Stimulated activated CD4-positive, alpha-beta T cell treated with anti-CD3 and anti-CD28 coated beads, Interleukin-4, amount 100 ng/mL, for 4 hours (primary cell): ENCODE results near the gene VENTX.

ENCODE experiments used
- DNase-seq, 2 experiments: peaks; one replicate each; pipeline ENCODE4 v3.0.0-alpha.2; 2020

The VENTX gene

DNA sequence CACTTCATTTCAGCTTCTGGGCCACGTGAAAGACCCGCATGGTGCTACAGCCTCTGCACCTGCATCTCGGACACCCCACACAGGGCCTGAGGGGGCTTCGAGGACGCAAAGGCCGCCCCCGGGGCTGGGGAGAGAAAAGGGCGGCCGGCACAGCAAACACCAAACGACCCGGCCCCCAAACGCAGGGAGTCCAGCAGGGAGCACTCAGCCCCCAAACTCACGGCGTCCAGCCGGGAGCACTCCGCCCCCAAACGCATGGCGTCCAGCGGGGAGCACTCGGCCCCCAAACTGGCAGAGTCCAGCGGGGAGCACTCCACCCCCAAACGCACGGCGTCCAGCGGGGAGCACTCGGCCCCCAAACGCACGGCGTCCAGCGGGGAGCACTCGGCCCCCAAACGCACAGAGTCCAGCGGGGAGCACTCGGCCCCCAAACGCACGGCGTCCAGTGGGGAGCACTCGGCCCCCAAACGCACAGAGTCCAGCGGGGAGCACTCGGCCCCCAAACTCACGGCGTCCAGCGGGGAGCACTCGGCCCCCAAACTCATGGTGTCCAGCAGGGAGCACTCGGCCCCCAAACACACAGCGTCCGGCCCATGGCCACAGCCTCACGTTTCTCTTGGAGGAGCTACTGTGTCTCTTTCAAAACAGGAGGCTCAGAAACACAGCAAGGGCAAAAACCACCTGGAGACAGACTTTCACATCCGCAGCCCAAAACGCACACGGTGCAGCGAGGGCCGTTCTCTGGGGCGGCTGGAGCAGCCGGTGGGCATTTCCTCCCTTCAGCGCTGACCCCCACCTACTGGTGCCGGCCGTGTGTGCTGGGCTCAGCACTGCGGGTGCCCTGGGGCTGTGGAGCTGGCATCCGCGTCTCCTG, 34.6 kb upstream of the VENTX start:
- DNase-seq = no peak

DNA sequence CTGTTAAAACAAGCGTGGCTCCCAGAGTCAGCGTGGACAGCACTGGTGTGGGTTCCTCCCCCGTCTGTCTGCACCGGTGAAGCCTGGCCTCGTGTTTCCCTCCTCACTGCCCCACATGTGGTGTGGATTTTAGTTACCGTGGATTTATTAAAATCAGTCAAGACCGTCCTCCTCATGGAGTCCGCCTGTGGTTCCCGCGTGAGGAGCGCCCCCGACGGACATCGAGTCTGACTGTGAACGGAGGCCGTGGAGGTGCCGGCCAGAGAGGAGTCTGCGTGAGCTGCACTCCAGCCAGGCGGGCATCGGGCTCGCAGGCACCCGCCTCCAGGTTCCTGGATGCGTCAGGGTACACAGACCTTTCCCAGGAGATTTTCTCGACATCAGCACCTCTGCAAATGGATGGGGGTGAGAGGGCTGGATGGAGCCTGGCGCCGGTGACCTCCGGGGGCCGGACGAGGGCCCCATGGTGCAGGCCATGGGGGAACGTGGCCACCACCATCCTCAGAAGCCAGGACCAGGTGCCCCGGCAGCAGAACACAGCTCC, 33.9 kb upstream of the VENTX start:
- DNase-seq = no peak

GRCh38 chr10:133204226-133205015, 33.2 kb upstream of the VENTX start:
- DNase-seq = no peak

DNA sequence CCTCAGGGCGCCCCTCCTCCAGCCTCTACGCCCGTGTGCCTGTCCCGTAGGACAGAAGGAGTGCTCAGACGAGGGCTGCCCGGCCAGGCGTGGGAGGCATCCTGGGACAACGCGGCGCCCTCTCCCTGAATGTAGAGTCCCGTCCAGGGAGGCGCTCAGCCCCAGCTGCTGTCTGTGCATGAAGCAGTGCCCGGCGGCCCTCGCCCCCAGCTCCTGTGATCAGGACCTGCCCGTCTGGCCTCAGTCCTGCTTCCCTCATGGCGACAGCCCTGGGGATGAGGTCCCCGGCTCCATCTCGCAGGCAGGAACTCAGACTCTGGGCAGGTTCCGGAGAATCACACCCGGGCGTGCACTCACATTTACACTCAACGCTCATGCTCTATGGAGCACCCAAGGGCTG, 32.5 kb upstream of the VENTX start:
- no peak for DNase-seq

DNA sequence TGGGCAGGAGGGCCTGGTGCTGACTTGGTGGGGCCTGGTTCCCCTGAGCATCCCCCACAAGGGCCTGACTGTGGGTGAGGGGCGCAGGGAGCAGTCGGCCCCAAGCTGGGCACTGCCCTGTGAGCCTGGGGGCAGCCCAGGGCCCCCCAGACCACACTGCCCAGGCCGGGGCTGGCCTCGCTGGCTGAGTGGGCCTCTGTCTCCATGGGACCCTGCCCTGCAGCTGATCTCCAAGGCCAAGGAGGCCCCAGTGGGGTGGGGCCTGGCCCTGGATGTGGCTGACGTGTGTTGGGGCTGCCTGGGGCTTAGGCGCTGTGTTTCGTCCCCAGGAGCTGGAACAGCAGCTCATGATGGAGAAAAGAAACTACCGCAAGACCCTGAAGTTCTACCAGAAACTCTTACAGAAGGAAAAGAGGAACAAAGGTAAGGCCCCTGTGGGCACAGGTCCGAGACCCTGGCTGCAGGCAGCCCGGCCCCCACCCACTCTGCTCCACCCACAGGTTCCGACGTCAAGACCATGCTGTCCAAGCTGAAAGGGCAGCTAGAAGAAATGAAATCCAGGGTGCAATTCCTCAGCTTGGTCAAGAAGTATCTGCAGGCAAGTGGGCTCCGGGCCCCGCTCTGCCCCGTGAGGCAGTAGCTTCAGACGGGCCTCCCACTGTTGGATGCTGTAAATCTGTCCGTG, 31.2 kb upstream of the VENTX start:
- DNase-seq = no peak

DNA sequence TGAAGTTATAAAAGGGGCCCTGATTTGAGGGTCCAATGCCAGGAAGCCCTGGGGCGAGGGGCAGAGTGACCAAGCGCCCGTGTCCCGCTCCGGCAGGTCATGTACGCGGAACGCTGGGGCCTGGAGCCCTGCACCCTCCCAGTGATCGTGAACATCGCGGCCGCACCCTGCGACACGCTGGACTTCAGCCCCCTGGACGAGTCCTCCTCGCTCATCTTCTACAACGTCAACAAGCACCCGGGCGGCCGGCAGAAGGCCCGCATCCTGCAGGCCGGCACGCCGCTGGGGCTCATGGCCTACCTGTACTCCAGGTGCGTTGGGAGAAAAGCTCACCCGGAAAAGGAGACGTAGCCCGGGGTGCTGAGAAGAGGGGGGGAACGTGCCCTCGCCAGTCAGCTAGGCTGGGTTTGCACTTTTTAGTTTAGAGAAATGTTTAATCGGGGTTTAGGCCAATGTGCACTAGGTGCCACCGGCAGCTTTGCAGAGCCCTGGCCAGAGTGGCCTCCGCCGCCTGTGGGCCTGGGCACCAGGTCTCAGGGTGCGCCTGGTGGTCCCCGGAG, 30.5 kb upstream of the VENTX start:
- DNase-seq = no peak

GRCh38 chr10:133207627-133208026, 30.0 kb upstream of the VENTX start:
- no peak for DNase-seq

GRCh38 chr10:133208466-133208865, 29.2 kb upstream of the VENTX start:
- DNase-seq = no peak

DNA sequence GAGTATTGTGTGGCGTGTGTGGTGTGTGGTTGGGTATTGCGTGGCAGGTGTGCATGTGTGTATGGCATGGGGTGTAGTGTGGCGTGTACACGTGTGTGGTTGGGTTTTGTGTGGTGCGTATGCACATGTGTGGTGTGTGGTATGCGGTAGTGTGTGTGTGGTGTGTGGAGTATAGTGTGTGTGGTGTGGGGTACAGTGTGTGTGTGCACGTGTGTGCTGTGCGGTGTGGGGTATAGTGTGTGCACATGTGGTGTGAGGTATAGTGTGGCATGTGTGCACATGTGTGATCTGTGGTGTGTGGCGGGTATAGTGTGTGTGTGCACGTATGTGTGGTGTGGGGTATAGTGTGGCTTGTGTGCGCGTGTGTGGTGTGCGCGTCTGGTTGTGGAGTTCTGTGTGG, 28.5 kb upstream of the VENTX start:
- no peak for DNase-seq

DNA sequence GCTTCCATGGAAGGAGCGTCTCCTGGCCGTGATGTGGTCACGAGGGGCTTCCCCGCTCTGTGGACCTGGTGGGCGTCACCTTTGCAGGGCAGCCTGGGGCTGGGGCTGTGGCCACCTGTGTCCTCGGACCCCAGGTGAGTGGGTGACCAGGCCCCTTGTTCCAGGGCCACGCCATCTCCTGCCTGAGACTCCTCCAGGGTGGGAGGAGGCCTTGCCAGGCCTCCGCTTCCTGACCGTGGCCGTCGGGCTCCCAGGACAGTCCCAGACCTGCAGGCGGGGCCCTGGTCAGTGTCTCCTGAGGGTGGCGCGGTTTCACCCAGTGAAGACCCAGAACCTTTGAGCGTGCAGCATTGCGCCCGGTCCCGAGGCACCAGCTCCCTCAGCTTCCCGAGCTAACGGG, 28.0 kb upstream of the VENTX start:
- DNase-seq = no peak

GRCh38 chr10:133210398-133211140, 27.1 kb upstream of the VENTX start:
- DNase-seq = no peak

DNA sequence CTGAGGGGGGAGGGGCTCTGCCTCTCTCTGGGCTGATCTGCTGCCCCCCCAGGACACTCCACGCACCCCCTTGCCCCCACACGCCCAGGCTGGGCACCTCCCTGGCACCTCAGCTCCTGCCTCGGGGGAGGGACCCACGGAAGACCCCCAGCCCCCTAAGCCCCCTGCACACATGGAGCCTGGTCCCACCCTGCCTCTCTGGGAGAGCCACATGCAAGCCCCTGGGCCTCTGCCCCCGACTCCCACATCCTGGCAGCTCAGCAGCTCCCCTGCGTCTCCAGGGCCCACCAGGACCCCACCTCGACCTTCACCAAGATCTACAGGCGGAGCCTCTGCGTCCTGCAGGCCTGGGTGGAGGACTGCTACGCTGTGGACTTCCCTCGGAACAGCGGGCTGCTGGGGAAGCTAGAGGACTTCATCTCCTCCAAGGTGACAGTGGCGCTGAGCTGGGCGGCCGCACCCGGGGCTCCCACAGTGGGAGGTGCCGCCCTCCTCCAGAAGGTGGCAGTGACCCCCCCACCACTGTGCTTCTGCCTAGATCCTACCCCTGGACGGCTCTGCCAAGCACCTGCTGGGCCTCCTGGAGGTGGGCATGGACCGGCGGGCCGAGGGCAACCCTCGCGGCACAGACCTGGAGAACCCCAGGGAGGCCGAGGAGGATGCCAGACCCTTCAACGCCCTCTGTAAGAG, 26.4 kb upstream of the VENTX start:
- DNase-seq = no peak

DNA sequence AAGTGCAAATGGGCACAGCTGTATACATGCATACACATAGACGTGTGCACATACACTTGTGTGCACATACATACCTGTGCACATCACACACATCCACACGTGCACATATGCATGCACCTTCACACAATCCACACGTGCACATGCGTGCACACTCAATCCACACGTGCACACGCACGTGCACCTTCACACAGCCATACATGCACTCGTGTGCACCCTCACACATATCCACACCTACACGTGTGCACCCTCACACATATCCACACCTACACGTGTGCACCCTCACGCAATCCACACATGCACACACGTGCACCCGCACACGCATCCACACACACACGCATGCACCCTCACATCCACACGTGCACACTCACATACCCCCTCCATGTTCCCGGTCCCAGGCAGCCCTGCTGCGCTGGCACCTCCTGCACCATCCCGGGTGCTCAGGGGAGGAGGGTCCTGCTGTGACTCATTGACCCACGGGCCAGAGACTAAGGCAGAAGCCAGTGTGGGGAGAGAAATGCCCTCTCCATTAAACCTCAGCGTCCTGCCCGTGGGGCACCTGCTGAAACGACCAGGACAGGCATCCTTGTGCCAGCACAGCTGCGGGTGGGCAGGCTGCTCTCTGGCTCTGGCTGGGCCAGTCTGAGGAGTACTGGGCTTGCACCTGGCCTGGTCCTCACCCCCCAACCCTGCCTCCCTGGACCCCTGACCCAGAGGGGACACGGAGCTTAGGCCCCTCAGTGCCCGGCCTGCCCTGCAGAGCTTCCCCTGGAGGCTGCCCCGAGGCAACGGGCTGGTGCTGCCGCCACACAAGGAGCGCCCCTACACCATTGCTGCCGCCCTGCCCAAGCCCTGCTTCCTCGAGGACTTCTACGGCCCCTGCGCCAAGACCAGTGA, 25.4 kb upstream of the VENTX start:
- DNase-seq = no peak

GRCh38 chr10:133212853-133213494, 24.7 kb upstream of the VENTX start:
- DNase-seq = no peak

- no peak for DNase-seq
These were observed 23.8 kb upstream of the VENTX start for GRCh38 chr10:133213641-133214467.

DNA sequence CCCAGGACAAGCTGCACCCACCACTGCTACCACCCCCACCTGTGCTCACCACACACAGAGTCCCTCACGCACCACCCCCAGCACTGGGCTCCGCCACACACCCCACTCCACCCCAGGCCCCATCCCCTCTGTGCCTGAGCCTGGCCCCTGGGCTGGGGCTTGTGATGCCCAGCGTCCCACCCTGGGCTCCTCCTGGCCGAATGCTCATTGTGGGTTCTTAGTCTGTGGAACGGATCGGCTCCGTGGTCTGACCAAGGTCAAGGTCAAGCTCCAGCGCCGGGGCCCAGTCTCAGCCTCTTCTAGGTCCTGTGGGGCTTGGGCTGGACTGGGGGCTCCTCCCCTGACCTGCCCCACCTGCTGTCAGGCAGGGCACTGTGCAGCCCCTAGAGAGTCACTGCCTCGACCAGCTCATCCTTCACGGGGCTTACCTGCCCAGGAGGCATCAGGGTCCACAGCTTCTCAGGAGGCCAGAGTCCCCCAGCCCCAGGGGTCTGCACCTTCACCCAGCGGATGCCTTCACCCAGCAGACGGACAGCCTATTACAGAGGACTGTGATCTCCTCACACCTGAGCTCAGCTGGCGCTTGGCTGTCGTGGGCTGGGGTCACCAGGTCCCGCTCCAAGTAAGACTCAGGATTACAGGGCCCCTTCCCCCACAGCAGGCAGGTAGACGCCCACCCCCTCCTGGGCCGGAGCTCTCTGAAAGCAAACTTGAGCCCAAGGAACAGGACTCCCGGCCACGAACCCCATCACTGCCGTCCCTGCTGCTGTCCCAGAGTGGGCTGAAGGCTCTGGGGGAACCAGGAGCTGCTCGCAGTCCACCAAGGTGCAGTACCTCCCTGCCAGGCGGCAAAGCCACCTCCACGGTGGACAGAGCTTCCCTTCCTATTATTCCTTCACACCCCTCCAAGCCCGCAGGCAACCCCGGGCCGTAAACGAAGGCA, 22.9 kb upstream of the VENTX start:
- DNase-seq = no peak

- no peak for DNase-seq
These were observed 22.1 kb upstream of the VENTX start for GRCh38 chr10:133215586-133215985.

GRCh38 chr10:133216776-133217175, 20.9 kb upstream of the VENTX start:
- no peak for DNase-seq
